Activated T-helper 1 cell treated with anti-CD3 and anti-CD28 coated beads, Interleukin-12 subunit alpha, Interleukin-12 subunit beta, Interleukin-2, Interleukin-4 antibody, amounts not matched to agents 30 ng/mL and 10 ng/mL and 1 ng/mL, durations not matched to agents 14 hours and 24 hours and 36 hours (primary cell): Measurements from ENCODE around the gene SGCG. TPM values are rescaled to one million over a fixed set of nuclear protein-coding genes. Genes with fewer than 3 reads are reported as not detected.

Experiments used
- DNase-seq: peaks from one replicate; pipeline ENCODE4 v3.0.0; 2021; ENCODE audit warnings: low spot score
- H3K27ac Mint-ChIP-seq: one replicate; pipeline ENCODE4 v1.8.0; 2021; ENCODE audit warnings: mild to moderate bottlenecking, mixed read lengths
- H3K27me3 Mint-ChIP-seq: one replicate; pipeline ENCODE4 v1.8.0; 2022; ENCODE audit warnings: mild to moderate bottlenecking, moderate library complexity, mixed read lengths; ENCODE audit not compliant: insufficient read depth
- H3K36me3 Mint-ChIP-seq: one replicate; pipeline ENCODE4 v1.8.0; 2021; ENCODE audit warnings: low read depth, mixed read lengths
- H3K4me1 Mint-ChIP-seq: one replicate; pipeline ENCODE4 v1.8.0; 2021; ENCODE audit warnings: low read depth, mixed read lengths
- H3K4me3 Mint-ChIP-seq: one replicate; pipeline ENCODE4 v1.8.0; 2021; ENCODE audit warnings: mild to moderate bottlenecking, moderate library complexity, mixed read lengths
- H3K9me3 Mint-ChIP-seq: one replicate; pipeline ENCODE4 v1.8.0; 2021; ENCODE audit warnings: mixed read lengths
- intact Hi-C: fragments of 100-400 bp; cut with micrococcal nuclease; formaldehyde crosslinking; loops from one replicate; pipeline ENCODE4 v1.15.1; 2024
- total RNA-seq: library from RNA; stranded (reverse); gene quantifications from 2 replicates; pipeline ENCODE4 v1.2.3, GENCODE V29; 2022

The SGCG gene
- total RNA-seq, 1 donor from 2014 or later = not detected

DNA sequence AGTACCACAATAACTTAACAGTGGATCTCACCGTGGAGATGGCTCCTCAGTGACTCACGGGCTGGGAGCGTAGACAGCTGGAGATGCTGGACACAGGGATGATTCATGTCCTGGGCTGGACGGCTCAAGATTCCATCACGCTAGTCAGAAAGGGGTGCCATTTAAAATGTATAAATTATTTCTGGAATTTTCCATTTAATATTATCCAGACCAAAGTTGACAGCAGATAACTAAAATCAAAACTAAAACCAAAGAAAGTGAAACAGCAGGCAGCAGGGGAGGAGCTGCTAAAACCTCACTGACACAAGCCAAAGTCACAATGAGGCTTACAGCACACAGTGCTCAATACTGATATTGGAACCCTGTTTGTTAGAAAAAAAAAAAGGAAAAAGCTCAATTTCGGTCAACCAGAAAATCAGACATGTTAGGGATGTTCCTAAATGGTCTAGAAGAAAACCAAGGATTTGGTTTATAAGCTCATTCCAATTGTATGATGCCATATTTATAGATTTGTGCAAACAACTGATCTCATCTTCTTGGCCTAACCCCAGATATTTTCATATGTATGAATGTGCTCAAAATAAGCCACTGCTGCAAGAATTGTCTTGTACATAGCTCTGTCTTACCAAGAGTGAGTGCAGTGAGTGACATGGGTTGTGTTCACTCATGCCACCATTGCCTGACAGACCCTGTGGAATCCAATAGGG is 140.9 kb downstream of the SGCG start:
- peaks cover 56% of the 10 kb centered on the region for H3K4me1 Mint-ChIP-seq
- intact Hi-C loops = loop anchor here (2.0 kb wide), 1 partner anchor 53 kb away; no protein-coding TSS in a partner anchor
- H3K36me3 Mint-ChIP-seq = peaks cover 1% of the 10 kb centered on the region
- H3K9me3 Mint-ChIP-seq = no peaks in the 10 kb centered on the region
- H3K4me3 Mint-ChIP-seq = peak overlapping the region; percentile 5
- peak overlapping the region; percentile 4 for H3K27ac Mint-ChIP-seq
- DNase-seq = peak; percentile 7
- peaks cover 8% of the 10 kb centered on the region for H3K27me3 Mint-ChIP-seq

GRCh38 chr13:23322353-23323336 is 141.9 kb downstream of the SGCG start:
- Mint-ChIP-seq H3K27me3 (peaks cover 5% of the 10 kb centered on the region), H3K4me3 (no peak overlapping the region), H3K4me1 (peaks cover 56% of the 10 kb centered on the region), H3K9me3 (no peaks in the 10 kb centered on the region), H3K36me3 (peaks cover 6% of the 10 kb centered on the region), H3K27ac (no peak overlapping the region)
- intact Hi-C loops = no loop called here
- no peak for DNase-seq

GRCh38 chr13:23323946-23324709 is 143.3 kb downstream of the SGCG start:
- peaks cover 6% of the 10 kb centered on the region for H3K36me3 Mint-ChIP-seq
- intact Hi-C loops = no loop called here
- H3K4me1 Mint-ChIP-seq = peaks cover 55% of the 10 kb centered on the region
- no peak overlapping the region for H3K27ac Mint-ChIP-seq
- DNase-seq = no peak
- no peaks in the 10 kb centered on the region for H3K27me3 Mint-ChIP-seq
- no peaks in the 10 kb centered on the region for H3K9me3 Mint-ChIP-seq
- no peak overlapping the region for H3K4me3 Mint-ChIP-seq

DNA sequence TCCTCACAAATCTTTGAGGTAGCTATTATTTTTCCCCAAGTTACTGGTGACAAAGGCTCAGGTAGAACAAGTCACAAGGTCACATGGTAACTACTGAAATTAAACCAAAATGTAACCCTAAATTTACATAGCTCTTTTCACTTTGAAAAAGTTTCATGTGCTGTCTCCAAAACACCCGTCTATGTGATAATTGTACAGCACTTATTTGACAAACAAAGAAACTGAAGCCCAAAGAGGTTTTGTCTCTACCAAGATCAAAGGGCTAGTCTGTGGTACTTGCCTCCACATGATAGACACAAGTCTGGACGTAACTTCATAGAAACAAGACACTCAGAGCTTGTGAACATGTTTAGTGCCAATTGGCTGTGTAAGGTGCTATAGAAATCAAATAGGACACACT is 144.4 kb downstream of the SGCG start:
- Mint-ChIP-seq H3K9me3 (no peaks in the 10 kb centered on the region), H3K4me3 (no peak overlapping the region), H3K27ac (no peak overlapping the region), H3K36me3 (peaks cover 6% of the 10 kb centered on the region), H3K27me3 (no peaks in the 10 kb centered on the region), H3K4me1 (peaks cover 46% of the 10 kb centered on the region)
- intact Hi-C loops = no loop called here
- no peak for DNase-seq

DNA sequence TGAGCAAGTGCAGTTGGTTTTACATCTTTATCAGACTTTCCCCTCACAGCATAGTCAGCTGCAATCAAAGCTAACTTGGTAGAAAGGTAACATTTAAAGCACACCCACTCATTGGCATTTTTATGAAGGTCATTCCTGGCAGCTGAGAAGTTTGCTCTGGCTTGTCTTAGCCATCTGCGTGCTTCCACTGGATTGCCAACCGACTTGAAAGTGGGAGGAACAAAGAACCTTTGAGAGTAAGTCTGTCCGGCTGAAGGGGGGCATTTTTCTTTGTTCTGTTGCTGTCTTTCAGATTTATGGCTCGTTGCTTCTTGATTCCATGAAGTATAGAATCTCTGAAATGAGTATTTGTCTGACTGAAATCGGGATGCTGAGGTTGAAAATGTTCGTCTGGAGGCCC is 149.6 kb downstream of the SGCG start:
- no peak overlapping the region for H3K27ac Mint-ChIP-seq
- no peaks in the 10 kb centered on the region for H3K27me3 Mint-ChIP-seq
- peaks cover 21% of the 10 kb centered on the region for H3K9me3 Mint-ChIP-seq
- no peak overlapping the region for H3K4me3 Mint-ChIP-seq
- peaks cover 1% of the 10 kb centered on the region for H3K4me1 Mint-ChIP-seq
- intact Hi-C loops = no loop called here
- H3K36me3 Mint-ChIP-seq = peaks cover 27% of the 10 kb centered on the region
- no peak for DNase-seq

DNA sequence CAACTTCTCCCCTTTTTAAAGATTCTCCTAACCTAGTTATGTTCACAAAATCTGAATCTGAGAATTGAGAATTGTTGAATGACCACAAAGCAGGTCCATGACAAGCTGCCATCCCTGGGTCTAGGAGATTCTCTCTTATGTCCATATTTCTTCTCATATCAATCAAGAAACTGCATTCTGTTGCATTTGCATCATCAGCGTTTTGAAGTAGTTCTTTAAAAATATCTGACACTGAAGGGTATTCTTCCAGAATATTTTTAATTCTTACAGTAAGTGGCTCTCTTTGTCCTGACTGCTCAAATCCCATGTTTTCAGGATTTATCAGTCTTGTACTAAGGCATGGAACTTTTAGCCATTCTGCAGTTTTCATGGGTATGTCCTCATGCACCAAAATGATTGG is 158.4 kb downstream of the SGCG start:
- H3K9me3 Mint-ChIP-seq = peaks cover 34% of the 10 kb centered on the region
- no peak overlapping the region for H3K4me3 Mint-ChIP-seq
- intact Hi-C loops = no loop called here
- H3K36me3 Mint-ChIP-seq = peaks cover 43% of the 10 kb centered on the region
- no peak overlapping the region for H3K27ac Mint-ChIP-seq
- H3K4me1 Mint-ChIP-seq = no peaks in the 10 kb centered on the region
- no peaks in the 10 kb centered on the region for H3K27me3 Mint-ChIP-seq
- DNase-seq = no peak

GRCh38 chr13:23344931-23345595 is 164.3 kb downstream of the SGCG start:
- intact Hi-C loops = no loop called here
- no peak overlapping the region for H3K27ac Mint-ChIP-seq
- no peak overlapping the region for H3K4me3 Mint-ChIP-seq
- peaks cover 50% of the 10 kb centered on the region for H3K36me3 Mint-ChIP-seq
- H3K27me3 Mint-ChIP-seq = no peaks in the 10 kb centered on the region
- H3K4me1 Mint-ChIP-seq = peaks cover 4% of the 10 kb centered on the region
- no peak for DNase-seq
- H3K9me3 Mint-ChIP-seq = peaks cover under 1% of the 10 kb centered on the region

DNA sequence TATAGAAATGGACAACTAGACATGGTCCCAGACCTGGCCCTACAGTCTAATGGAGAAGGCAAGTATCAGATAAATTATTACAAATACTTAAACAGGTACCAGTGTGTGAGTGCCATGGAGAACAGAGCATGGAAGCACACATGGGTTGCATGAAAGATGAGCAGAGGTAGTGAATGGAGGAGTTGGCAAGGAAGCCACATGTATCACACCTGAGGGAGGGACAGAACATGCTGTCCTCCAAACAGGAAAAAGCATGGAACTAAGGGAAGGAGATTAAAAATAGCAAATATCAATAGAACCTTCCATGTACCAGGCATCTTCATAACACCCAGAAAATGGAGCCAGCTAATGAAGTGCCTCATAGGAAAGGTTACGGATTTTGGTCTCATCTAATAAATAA is 166.8 kb downstream of the SGCG start:
- H3K36me3 Mint-ChIP-seq = peaks cover 57% of the 10 kb centered on the region
- intact Hi-C loops = no loop called here
- no peaks in the 10 kb centered on the region for H3K27me3 Mint-ChIP-seq
- H3K9me3 Mint-ChIP-seq = no peaks in the 10 kb centered on the region
- DNase-seq = no peak
- no peak overlapping the region for H3K4me3 Mint-ChIP-seq
- no peak overlapping the region for H3K27ac Mint-ChIP-seq
- peaks cover 4% of the 10 kb centered on the region for H3K4me1 Mint-ChIP-seq

- intact Hi-C loops = no loop called here
- Mint-ChIP-seq H3K27me3 (no peaks in the 10 kb centered on the region), H3K9me3 (no peaks in the 10 kb centered on the region), H3K4me1 (peaks cover 4% of the 10 kb centered on the region), H3K4me3 (no peak overlapping the region), H3K27ac (no peak overlapping the region), H3K36me3 (peaks cover 61% of the 10 kb centered on the region)
- DNase-seq = no peak
Observed at GRCh38 chr13:23348262-23349127, 167.7 kb downstream of the SGCG start.

DNA sequence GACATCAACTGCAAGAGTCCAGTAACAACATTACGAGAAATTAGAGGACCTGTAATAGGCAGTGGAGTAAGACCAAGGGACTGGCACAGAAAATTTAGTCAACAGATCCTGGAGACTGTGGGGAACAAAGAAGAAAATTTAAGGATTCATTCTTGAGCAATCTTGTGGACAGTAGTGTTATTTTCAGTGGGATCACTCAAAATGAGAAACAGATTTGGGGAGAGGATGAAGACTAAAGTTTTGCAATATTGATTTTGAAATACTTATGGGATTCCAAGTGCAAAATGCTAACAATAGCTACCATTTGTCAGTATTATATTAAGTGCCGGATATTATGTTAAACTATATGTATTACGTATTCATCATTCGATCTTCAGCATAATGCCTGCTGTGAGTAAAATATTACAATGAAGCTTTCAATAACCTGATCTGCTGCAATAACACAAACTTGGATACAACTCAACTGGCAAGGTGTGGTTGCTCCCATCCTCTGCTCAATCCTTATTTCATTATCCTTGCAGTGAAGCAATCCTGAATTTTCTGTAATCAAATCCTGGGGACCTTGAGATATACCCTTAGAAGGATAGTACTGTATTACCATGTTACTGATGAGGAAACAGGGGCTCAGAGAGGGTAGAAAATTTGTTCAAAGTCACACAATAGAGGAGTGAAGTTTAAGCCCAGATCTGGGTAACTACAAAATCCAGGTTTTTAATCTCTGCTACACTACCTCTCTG is 168.6 kb downstream of the SGCG start:
- H3K4me3 Mint-ChIP-seq = no peak overlapping the region
- intact Hi-C loops = no loop called here
- DNase-seq = no peak
- H3K4me1 Mint-ChIP-seq = peaks cover 4% of the 10 kb centered on the region
- H3K27me3 Mint-ChIP-seq = no peaks in the 10 kb centered on the region
- no peak overlapping the region for H3K27ac Mint-ChIP-seq
- peaks cover 59% of the 10 kb centered on the region for H3K36me3 Mint-ChIP-seq
- H3K9me3 Mint-ChIP-seq = no peaks in the 10 kb centered on the region

- DNase-seq = no peak
- intact Hi-C loops = no loop called here
Observed at GRCh38 chr13:23350009-23350408, 169.2 kb downstream of the SGCG start.

More at GRCh38 chr13:23350009-23350408, 169.2 kb downstream of the SGCG start:
- Mint-ChIP-seq H3K27me3 (no peaks in the 10 kb centered on the region), H3K27ac (no peak overlapping the region), H3K9me3 (no peaks in the 10 kb centered on the region), H3K4me1 (peaks cover 4% of the 10 kb centered on the region), H3K36me3 (peaks cover 63% of the 10 kb centered on the region), H3K4me3 (no peak overlapping the region)
